Stomach (tissue), 9 donors: Measurements from ENCODE around the gene PARVB. TPM values are rescaled to one million over a fixed set of nuclear protein-coding genes. Genes with fewer than 3 reads are reported as not detected.

Experiments used
- DNase-seq, 2 donors: peaks; one replicate each; pipeline versions ENCODE4 v3.0.0 to v3.0.0-alpha.2; 2013 to 2019
- H3K27ac ChIP-seq, 5 donors: fragments of 200-600 bp in 4 of 5; sonication (generic) in 4 of 5; one replicate each; pipeline ENCODE4 v1.5.1; 2013 to 2019; ENCODE audit warnings: mild to moderate bottlenecking in 1 of 5, moderate library complexity in 1 of 5
- H3K27me3 ChIP-seq, 3 donors: fragments of 200-600 bp; sonication (generic); one replicate each; pipeline ENCODE4 v1.5.1; 2017 to 2019; ENCODE audit warnings: mixed run types in 1 of 3
- H3K36me3 ChIP-seq, 4 donors: fragments of 200-600 bp; sonication (generic); 1 replicate in 3 of 4; 2 replicates in 1 of 4; pipeline ENCODE4 v1.5.1; 2016 to 2019
- H3K4me1 ChIP-seq, 4 donors: fragments of 200-600 bp; sonication (generic); one replicate each; pipeline ENCODE4 v1.5.1; 2016 to 2019
- H3K4me3 ChIP-seq, 4 donors: fragments of 200-600 bp; sonication (generic) in 3 of 4; one replicate each; pipeline ENCODE4 v1.5.1; 2016 to 2019; ENCODE audit warnings: mild to moderate bottlenecking in 1 of 4
- H3K9me3 ChIP-seq, 4 donors: fragments of 200-600 bp; sonication (generic); one replicate each; pipeline ENCODE4 v1.5.1; 2016 to 2019
- CTCF ChIP-seq, 7 experiments: fragments of 450-650 bp in 4 of 7; fragments of 200-600 bp in 3 of 7; sonication (generic) in 3 of 7; IDR thresholded peaks; one replicate each; pipeline ENCODE4 v1.5.1; 2016 to 2019; ENCODE audit warnings: antibody characterized with exemption in 7 of 7, control low read depth in 2 of 7, mild to moderate bottlenecking in 1 of 7
- EP300 ChIP-seq: sonication (generic); formaldehyde crosslinking; IDR thresholded peaks from one replicate; pipeline ENCODE4 v1.6.1; 2017; ENCODE audit warnings: antibody characterized with exemption
- POLR2A ChIP-seq, 4 donors: fragments of 450-650 bp; IDR thresholded peaks; one replicate each; pipeline ENCODE4 v1.6.1; 2016; ENCODE audit warnings: antibody characterized with exemption in 4 of 4, control low read depth in 2 of 4, mild to moderate bottlenecking in 1 of 4, moderate library complexity in 1 of 4
- POLR2AphosphoS5 ChIP-seq, 3 donors: sonication (generic); formaldehyde crosslinking; IDR thresholded peaks; one replicate each; pipeline ENCODE4 v1.6.1; 2016; ENCODE audit warnings: antibody characterized with exemption in 3 of 3
- WGBS, 5 donors: extraction: QIAGEN DNeasy Blood & Tissue Kit in 3 of 5; methylation state at CpG; one replicate each; pipeline versions ENCODE4 v1.1.5 to v1.1.7; 2013 to 2018; 5-methylcytosine and 5-hydroxymethylcytosine counted together
- intact Hi-C: fragments of 100-400 bp; cut with DNase I; formaldehyde crosslinking; loops from one replicate; pipeline ENCODE4 v1.15.1; 2023; ENCODE audit warnings: low total_unique reads
- polyA plus RNA-seq, 3 donors: library from polyadenylated mRNA; stranded (reverse); fragments of 200-250 nt; gene quantifications; one replicate each; pipeline ENCODE4 v1.2.3, GENCODE V29; 2013
- total RNA-seq, 5 donors: library from RNA; depleted of rRNA; stranded (reverse); fragments of >200 nt; gene quantifications; one replicate each; pipeline versions ENCODE4 v1.1.0 to v1.2.3, GENCODE V29; 2014 to 2016
- donor health status: healthy with polysubstance abuse.
- donor health status: Bipolar disorder and iron deficiency.
- donor health status: healthy.

The PARVB gene
- total and polyA plus RNA-seq, 8 donors, result 2.9 to 143 (median 19.1) TPM

DNA sequence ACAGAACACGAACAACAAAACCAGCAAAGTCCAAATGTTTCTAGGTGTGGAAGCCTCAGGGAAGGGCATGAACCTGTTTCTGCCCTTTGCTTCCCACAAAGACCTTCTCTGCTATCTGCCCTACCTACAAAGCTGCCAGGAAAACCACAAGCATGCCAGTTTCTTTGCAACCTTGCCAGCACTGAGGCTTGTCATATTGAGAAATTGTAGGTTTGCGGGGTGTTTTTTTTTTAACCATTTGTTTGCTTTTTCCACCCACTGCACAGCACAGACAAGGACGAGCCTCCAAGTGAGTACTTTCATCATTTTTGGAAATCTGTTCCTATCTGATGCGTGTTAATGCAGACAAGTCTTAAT lies 169.4 kb downstream of the PARVB start:
- intact Hi-C loops, result no loop called here
- peaks cover 0 to 4% (median 0%) of the 10 kb centered on the region in 4 donors for H3K36me3 ChIP-seq
- H3K27ac ChIP-seq, result no peak overlapping the region
- H3K27me3 ChIP-seq, result peaks cover 0 to 29% (median 6%) of the 10 kb centered on the region in 3 donors
- H3K4me3 ChIP-seq, result no peak overlapping the region
- WGBS, 5 donors, result 44 to 64% (median 50%) methylated on average over 4 of the region's 4 CpGs
- TF ChIP-seq POLR2AphosphoS5 (IDR thresholded peaks at IDR 0.05) (no peak), EP300 (no peak), POLR2A (IDR thresholded peaks at IDR 0.05) (no peak), CTCF (IDR thresholded peaks at IDR 0.05) (no peak)
- H3K4me1 ChIP-seq, result no peaks in the 10 kb centered on the region
- no peak for DNase-seq
- H3K9me3 ChIP-seq, result no peaks in the 10 kb centered on the region

GRCh38 chr22:44194569-44194968 lies 170.5 kb downstream of the PARVB start:
- H3K4me3 ChIP-seq, result no peak overlapping the region
- no peaks in the 10 kb centered on the region for H3K9me3 ChIP-seq
- no peak overlapping the region for H3K27ac ChIP-seq
- peaks cover 0 to 29% (median 6%) of the 10 kb centered on the region in 3 donors for H3K27me3 ChIP-seq
- no peak for DNase-seq
- TF ChIP-seq POLR2AphosphoS5 (IDR thresholded peaks at IDR 0.05) (no peak), CTCF (IDR thresholded peaks at IDR 0.05) (no peak), EP300 (no peak), POLR2A (IDR thresholded peaks at IDR 0.05) (no peak)
- intact Hi-C loops, result no loop called here
- 88 to 96% (median 92%) methylated on average over 2 of the region's 2 CpGs for WGBS, 5 donors
- H3K4me1 ChIP-seq, result no peaks in the 10 kb centered on the region
- peaks cover 0 to 10% (median 0%) of the 10 kb centered on the region in 4 donors for H3K36me3 ChIP-seq

DNA sequence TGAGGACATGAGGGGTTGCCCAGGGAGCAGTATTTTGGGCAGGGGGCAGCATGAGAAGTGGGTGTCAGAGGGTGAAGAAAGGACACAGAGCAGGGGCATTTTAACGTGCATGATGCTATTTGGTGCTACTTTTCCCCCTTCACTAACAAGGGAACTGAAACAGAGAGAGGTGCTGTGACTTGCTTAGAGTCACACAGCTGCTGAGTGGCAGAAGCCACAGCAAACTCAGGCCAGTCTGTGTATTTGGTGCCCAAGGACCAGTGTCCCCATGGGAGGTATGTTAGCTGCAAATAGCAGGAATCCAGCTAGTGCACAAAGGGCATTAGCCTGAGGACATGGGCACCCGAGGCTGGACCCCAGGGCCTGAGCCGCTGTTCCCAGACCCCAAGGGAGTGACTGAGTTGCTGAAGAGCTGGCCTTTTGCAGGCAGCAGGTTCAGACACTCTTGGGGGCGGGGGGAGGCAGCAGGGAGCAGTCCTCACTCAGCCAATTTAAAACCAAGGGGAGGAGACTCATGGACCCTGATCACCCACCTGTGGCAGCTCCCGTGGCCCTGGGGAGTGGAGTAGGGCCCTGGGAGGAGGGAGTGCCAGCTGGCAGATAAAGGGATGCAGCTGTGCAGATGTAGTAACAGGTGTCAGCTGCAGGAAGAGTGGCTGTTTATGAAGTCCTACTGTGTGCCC lies 171.2 kb downstream of the PARVB start:
- 49 to 66% (median 54%) methylated on average over 5 of the region's 5 CpGs for WGBS, 5 donors
- Histone ChIP-seq H3K36me3 (peaks cover 0 to 13% (median 0%) of the 10 kb centered on the region in 4 donors), H3K4me3 (no peak overlapping the region), H3K27me3 (peaks cover 0 to 31% (median 6%) of the 10 kb centered on the region in 3 donors), H3K9me3 (no peaks in the 10 kb centered on the region), H3K4me1 (no peaks in the 10 kb centered on the region), H3K27ac (no peak overlapping the region)
- intact Hi-C loops, result no loop called here
- no peak for DNase-seq
- TF ChIP-seq CTCF (IDR thresholded peaks at IDR 0.05), result no peak
- no peak for TF ChIP-seq POLR2AphosphoS5 (IDR thresholded peaks at IDR 0.05)
- TF ChIP-seq POLR2A (IDR thresholded peaks at IDR 0.05), result no peak
- TF ChIP-seq EP300, result no peak

- Histone ChIP-seq H3K27ac (no peak overlapping the region), H3K4me1 (no peaks in the 10 kb centered on the region), H3K36me3 (peaks cover 0 to 18% (median 0%) of the 10 kb centered on the region in 4 donors), H3K27me3 (peaks cover 0 to 38% (median 6%) of the 10 kb centered on the region in 3 donors), H3K4me3 (no peak overlapping the region), H3K9me3 (no peaks in the 10 kb centered on the region)
- DNase-seq, result no peak
- intact Hi-C loops, result no loop called here
- TF ChIP-seq POLR2A (IDR thresholded peaks at IDR 0.05), result no peak
- no peak for TF ChIP-seq CTCF (IDR thresholded peaks at IDR 0.05)
- no peak for TF ChIP-seq POLR2AphosphoS5 (IDR thresholded peaks at IDR 0.05)
- TF ChIP-seq EP300, result no peak
- WGBS, 5 donors, result 48 to 58% (median 55%) methylated on average over 4 to 9 of the region's 9 CpGs
Observed at GRCh38 chr22:44196241-44196640, 172.1 kb downstream of the PARVB start.
